HL-60/S4 (cell line): ENCODE results near the gene CRELD1.
"Not testable (repeated sequence)": the region's sequence is repeated elsewhere in the genome, so short reads cannot be mapped to it uniquely, and the experiment has no call there.

ENCODE experiments used
- in situ Hi-C: fragments of 300-500 bp; cut with MboI; formaldehyde crosslinking; loops from 2 replicates; pipeline ENCODE4 v1.14.3; 2022; ENCODE audit warnings: low sequenced_read_pairs

Gene CRELD1

GRCh38 chr3:9934235-9934621, 594 bp downstream of the CRELD1 start:
- in situ Hi-C loops, result no loop called here

GRCh38 chr3:9934993-9935392, 1.4 kb downstream of the CRELD1 start:
- in situ Hi-C loops, result no loop called here

- in situ Hi-C loops, result no loop called here
These were observed 2.4 kb downstream of the CRELD1 start for GRCh38 chr3:9935966-9936510.

- in situ Hi-C loops, result no loop called here
These were observed 4.0 kb downstream of the CRELD1 start for GRCh38 chr3:9937486-9938238.

- in situ Hi-C loops, result no loop called here
These were observed 5.3 kb downstream of the CRELD1 start for GRCh38 chr3:9938966-9939365.

- in situ Hi-C loops, result not testable (repeated sequence)
These were observed 6.3 kb downstream of the CRELD1 start for GRCh38 chr3:9939906-9940305.

- in situ Hi-C loops, result no loop called here
These were observed 7.1 kb downstream of the CRELD1 start for GRCh38 chr3:9940746-9941145.

- in situ Hi-C loops, result no loop called here
These were observed 8.5 kb downstream of the CRELD1 start for GRCh38 chr3:9942164-9942563.

- in situ Hi-C loops, result no loop called here
These were observed 9.5 kb downstream of the CRELD1 start for GRCh38 chr3:9942934-9943690.

GRCh38 chr3:9944271-9944670, 10.6 kb downstream of the CRELD1 start:
- in situ Hi-C loops, result no loop called here

GRCh38 chr3:9945358-9945757, 11.7 kb downstream of the CRELD1 start:
- in situ Hi-C loops, result no loop called here

- in situ Hi-C loops, result no loop called here
These were observed 12.7 kb downstream of the CRELD1 start for GRCh38 chr3:9946112-9947024.

GRCh38 chr3:9947025-9947995, 13.7 kb downstream of the CRELD1 start:
- in situ Hi-C loops, result no loop called here

GRCh38 chr3:9948586-9948985, 15.0 kb downstream of the CRELD1 start:
- in situ Hi-C loops, result no loop called here

- in situ Hi-C loops, result no loop called here
These were observed 15.5 kb downstream of the CRELD1 start for GRCh38 chr3:9949115-9949514.

GRCh38 chr3:9949626-9950025, 16.0 kb downstream of the CRELD1 start:
- in situ Hi-C loops, result no loop called here

- in situ Hi-C loops, result no loop called here
These were observed 17.5 kb downstream of the CRELD1 start for GRCh38 chr3:9951126-9951525.

- in situ Hi-C loops, result no loop called here
These were observed 17.9 kb downstream of the CRELD1 start for GRCh38 chr3:9951598-9951961.

GRCh38 chr3:9951962-9952805, 18.6 kb downstream of the CRELD1 start, which contains the start of gene PRRT3:
PRRT3 (minus strand) TSS chr3:9952408; CDS start chr3:9950115, 2,293 bp downstream.
- in situ Hi-C loops, result no loop called here
